Lower leg skin (tissue), 3 donors: ENCODE data around the gene S100A2.

ENCODE experiments used
- CTCF ChIP-seq, 3 donors: fragments of 450-650 bp; IDR thresholded peaks; one replicate each; pipeline ENCODE4 v1.5.1; 2016; ENCODE audit warnings: antibody characterized with exemption in 3 of 3, mild to moderate bottlenecking in 3 of 3, moderate library complexity in 2 of 3
- POLR2A ChIP-seq, 2 donors: fragments of 450-650 bp; IDR thresholded peaks; one replicate each; pipeline ENCODE4 v1.6.1; 2016 to 2017; ENCODE audit warnings: antibody characterized with exemption in 2 of 2, mild to moderate bottlenecking in 1 of 2, moderate library complexity in 1 of 2

DNA sequence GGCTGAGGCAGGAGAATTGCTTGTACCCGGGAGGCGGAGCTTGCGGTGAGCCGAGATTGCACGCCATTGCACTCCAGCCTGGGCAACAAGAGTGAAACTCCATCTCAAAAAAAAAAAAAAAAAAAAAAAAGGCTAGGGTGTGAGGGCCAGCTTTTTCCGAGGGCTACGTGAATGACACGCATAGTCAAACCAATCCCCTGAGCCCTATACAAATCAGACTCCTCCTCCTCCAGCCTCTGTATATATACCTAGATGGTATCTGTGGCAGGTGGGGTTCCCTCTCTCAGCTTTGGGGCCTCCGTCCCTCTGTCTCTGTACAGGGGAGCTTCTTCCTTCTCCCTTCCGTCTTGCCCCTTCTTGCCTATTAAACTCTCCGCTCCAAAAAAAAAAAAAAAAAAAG is 40.5 kb upstream of the S100A2 start:
- TF ChIP-seq CTCF (IDR thresholded peaks at IDR 0.05): no peak
- no peak for TF ChIP-seq POLR2A (IDR thresholded peaks at IDR 0.05)
